B cell (primary cell): Measurements from ENCODE around the gene MFSD2A. TPM values are rescaled to one million over a fixed set of nuclear protein-coding genes. Genes with fewer than 3 reads are reported as not detected.

Source experiments
- ATAC-seq: fragments of 200-7000 bp; cut with Tn5 transposase; one replicate; pipeline ENCODE4 v1.10.0; 2021; ENCODE audit warnings: low read depth, mild to moderate bottlenecking, moderate number of reproducible peaks, moderate library complexity
- CTCF ChIA-PET: fragments of 350-600 bp; sonication (Branson Sonifier 250); formaldehyde crosslinking; loops from one replicate; lab custom pipeline; 2021; ENCODE audit warnings: antibody characterized with exemption, inconsistent platforms; lab: Charles Lee
- POLR2A ChIA-PET: fragments of 350-600 bp; sonication (Branson Sonifier 250); formaldehyde crosslinking; loops from one replicate; lab custom pipeline; 2021; ENCODE audit warnings: antibody characterized with exemption; lab: Charles Lee
- DNase-seq: peaks from one replicate; pipeline ENCODE4 v3.0.0; 2013
- H2AFZ ChIP-seq: 2 replicates; pipeline ENCODE4 v1.6.1; 2012; ENCODE audit warnings: mild to moderate bottlenecking, low read depth, low read length; ENCODE audit not compliant: insufficient read depth, poor library complexity, severe bottlenecking
- H3K27ac ChIP-seq, 2 donors: 1 replicate in 1 of 2; 2 replicates in 1 of 2; pipeline ENCODE4 v1.5.1; 2012 to 2013; ENCODE audit warnings: low read length in 2 of 2, mild to moderate bottlenecking in 2 of 2, moderate library complexity in 1 of 2
- H3K27me3 ChIP-seq, 4 experiments: fragments of 200-600 bp in 1 of 4; sonication (generic) in 1 of 4; replicated peaks in 1 of 4; 1 replicate in 2 of 4; 2 replicates in 2 of 4; pipeline versions ENCODE4 v1.6.1 to v1.7.0; 2013 to 2016; ENCODE audit warnings: low read length in 3 of 4, mild to moderate bottlenecking in 2 of 4, mixed read lengths in 1 of 4, moderate library complexity in 1 of 4; ENCODE audit not compliant: insufficient read depth in 4 of 4, control insufficient read depth in 3 of 4; ENCODE audit errors: control extremely low read depth in 1 of 4
- H3K36me3 ChIP-seq, 2 experiments: replicated peaks in 1 of 2; 1 replicate in 1 of 2; 2 replicates in 1 of 2; pipeline versions ENCODE4 v1.6.1 to v1.7.1; 2013; ENCODE audit warnings: low read length in 1 of 2; ENCODE audit not compliant: insufficient read depth in 2 of 2, control insufficient read depth in 1 of 2; ENCODE audit errors: control extremely low read depth in 1 of 2, extremely low read depth in 1 of 2
- H3K4me1 ChIP-seq, 2 donors: fragments of 200-600 bp in 1 of 2; sonication (generic) in 1 of 2; 1 replicate in 1 of 2; 2 replicates in 1 of 2; pipeline versions ENCODE4 v1.5.1 to v1.6.1; 2013 to 2017; ENCODE audit warnings: low read length in 2 of 2; ENCODE audit not compliant: control insufficient read depth in 2 of 2, insufficient read depth in 2 of 2
- H3K4me2 ChIP-seq: replicated peaks from 2 replicates; pipeline ENCODE3; 2012; ENCODE audit warnings: mild to moderate bottlenecking, low read depth, low read length; ENCODE audit not compliant: poor library complexity, severe bottlenecking
- H3K4me3 ChIP-seq, 5 experiments: fragments of 200-600 bp in 1 of 5; sonication (generic) in 1 of 5; 1 replicate in 3 of 5; 2 replicates in 2 of 5; pipeline versions ENCODE4 v1.5.1 to v1.7.0; 2011 to 2016; ENCODE audit warnings: low read length in 4 of 5, mild to moderate bottlenecking in 4 of 5, low read depth in 2 of 5, control low read depth in 1 of 5, moderate library complexity in 1 of 5; ENCODE audit not compliant: insufficient read depth in 1 of 5; ENCODE audit errors: control extremely low read depth in 1 of 5, extremely low read depth in 1 of 5
- H3K79me2 ChIP-seq: fragments of 200-600 bp; sonication (generic); one replicate; pipeline ENCODE4 v1.6.0; 2016; ENCODE audit warnings: low read length; ENCODE audit not compliant: control insufficient read depth, insufficient read depth
- H3K9ac ChIP-seq: fragments of 200-600 bp; sonication (generic); 2 replicates; pipeline ENCODE4 v1.6.1; 2017; ENCODE audit warnings: mild to moderate bottlenecking, low read length, moderate library complexity
- H3K9me3 ChIP-seq, 3 donors: one replicate each; pipeline versions ENCODE4 v1.6.1 to v1.7.1; 2013; ENCODE audit warnings: low read length in 2 of 3; ENCODE audit not compliant: control insufficient read depth in 2 of 3, insufficient read depth in 1 of 3; ENCODE audit errors: control extremely low read depth in 1 of 3
- H4K20me1 ChIP-seq: 2 replicates; pipeline ENCODE4 v1.6.0; 2012; ENCODE audit warnings: mild to moderate bottlenecking, low read length; ENCODE audit not compliant: insufficient read depth, control insufficient read depth, poor library complexity, severe bottlenecking
- H3K27ac Mint-ChIP-seq: one replicate; pipeline ENCODE4 v1.8.0; 2021; ENCODE audit warnings: mixed read lengths
- H3K27me3 Mint-ChIP-seq: one replicate; pipeline ENCODE4 v1.8.0; 2021; ENCODE audit warnings: mixed read lengths
- H3K4me1 Mint-ChIP-seq: one replicate; pipeline ENCODE4 v1.8.0; 2021; ENCODE audit warnings: mixed read lengths
- H3K4me3 Mint-ChIP-seq: one replicate; pipeline ENCODE4 v1.8.0; 2021; ENCODE audit warnings: mixed read lengths
- H3K9me3 Mint-ChIP-seq: one replicate; pipeline ENCODE4 v1.8.0; 2022; ENCODE audit warnings: mixed read lengths; ENCODE audit not compliant: insufficient read depth
- EZH2 ChIP-seq: IDR thresholded peaks from 2 replicates; pipeline ENCODE4 v1.6.1; 2012; ENCODE audit warnings: borderline replicate concordance, low read depth, mild to moderate bottlenecking, moderate library complexity, low read length; ENCODE audit not compliant: insufficient read depth, poor library complexity, severe bottlenecking
- WGBS: methylation state at CpG from one replicate; pipeline ENCODE4 v1.1.5; 2013; ENCODE audit warnings: missing lambda C conversion rate; ENCODE audit not compliant: insufficient coverage; 5-methylcytosine and 5-hydroxymethylcytosine counted together
- intact Hi-C: fragments of 100-400 bp; cut with micrococcal nuclease; formaldehyde crosslinking; loops from one replicate; pipeline ENCODE4 v1.10.0; 2022
- polyA plus RNA-seq: library from polyadenylated mRNA; depleted of rRNA; stranded (reverse); fragments of >200 nt; gene quantifications from 2 replicates; pipeline ENCODE4 v1.2.3, GENCODE V29; 2012
- total RNA-seq, 2 donors: library from RNA; stranded (reverse); fragments of 120-200 nt in 1 of 2; gene quantifications; 1 replicate in 1 of 2; 2 replicates in 1 of 2; pipeline versions ENCODE4 v1.2.3 to v1.2.4, GENCODE V29; 2013 to 2022
- TF ChIP-seq, protein P1 (sequence below): fragments of 200-600 bp; IDR thresholded peaks from one replicate; pipeline ENCODE4 v1.8.0; 2022; ENCODE audit warnings: antibody characterized with exemption, mild to moderate bottlenecking

Gene MFSD2A
- total and polyA plus RNA-seq, 2 donors (not counting 1 experiment from before 2014, with no cell fraction given): 1.8 to 3.9 TPM

DNA sequence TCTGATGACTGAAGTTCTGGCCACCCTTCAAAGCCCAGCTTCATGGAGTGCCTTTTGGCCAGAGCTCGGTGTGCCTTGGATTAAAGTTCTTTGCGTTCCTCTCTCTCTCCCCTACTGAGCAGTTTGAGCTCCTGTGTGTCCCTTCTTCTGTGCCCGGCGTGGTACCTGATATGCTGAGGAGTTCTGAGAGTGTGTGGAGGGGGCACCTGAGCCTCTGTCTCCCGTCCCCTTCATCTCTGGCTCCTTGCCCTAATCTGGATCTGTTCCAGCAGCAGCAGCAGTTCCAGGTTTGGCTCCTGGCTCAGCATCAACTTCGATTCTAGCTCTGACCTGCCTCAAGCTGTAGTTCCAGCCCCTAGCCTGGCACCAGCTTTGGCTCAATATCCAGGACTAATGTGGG lies 28.1 kb upstream of the MFSD2A start:
- no peaks in the 10 kb centered on the region for H3K9me3 ChIP-seq
- H3K4me1 Mint-ChIP-seq: no peaks in the 10 kb centered on the region
- H3K27me3 ChIP-seq: peaks cover 0 to under 1% (median 0%) of the 10 kb centered on the region in 4 experiments
- no peak for DNase-seq
- peak overlapping the region; percentile 30 for H2AFZ ChIP-seq
- TF ChIP-seq, protein P1, sequence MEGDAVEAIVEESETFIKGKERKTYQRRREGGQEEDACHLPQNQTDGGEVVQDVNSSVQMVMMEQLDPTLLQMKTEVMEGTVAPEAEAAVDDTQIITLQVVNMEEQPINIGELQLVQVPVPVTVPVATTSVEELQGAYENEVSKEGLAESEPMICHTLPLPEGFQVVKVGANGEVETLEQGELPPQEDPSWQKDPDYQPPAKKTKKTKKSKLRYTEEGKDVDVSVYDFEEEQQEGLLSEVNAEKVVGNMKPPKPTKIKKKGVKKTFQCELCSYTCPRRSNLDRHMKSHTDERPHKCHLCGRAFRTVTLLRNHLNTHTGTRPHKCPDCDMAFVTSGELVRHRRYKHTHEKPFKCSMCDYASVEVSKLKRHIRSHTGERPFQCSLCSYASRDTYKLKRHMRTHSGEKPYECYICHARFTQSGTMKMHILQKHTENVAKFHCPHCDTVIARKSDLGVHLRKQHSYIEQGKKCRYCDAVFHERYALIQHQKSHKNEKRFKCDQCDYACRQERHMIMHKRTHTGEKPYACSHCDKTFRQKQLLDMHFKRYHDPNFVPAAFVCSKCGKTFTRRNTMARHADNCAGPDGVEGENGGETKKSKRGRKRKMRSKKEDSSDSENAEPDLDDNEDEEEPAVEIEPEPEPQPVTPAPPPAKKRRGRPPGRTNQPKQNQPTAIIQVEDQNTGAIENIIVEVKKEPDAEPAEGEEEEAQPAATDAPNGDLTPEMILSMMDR: no peak
- TF ChIP-seq EZH2: no peak
- ATAC-seq: no peak
- no peak overlapping the region for H3K4me2 ChIP-seq
- 92% methylated on average over 5 of the region's 6 CpGs for WGBS
- no peaks in the 10 kb centered on the region for H3K9me3 Mint-ChIP-seq
- H3K27ac ChIP-seq: no peak overlapping the region
- peaks cover 6% of the 10 kb centered on the region for H3K27me3 Mint-ChIP-seq
- H3K9ac ChIP-seq: no peak overlapping the region
- POLR2A ChIA-PET: interaction anchor here (0.7 kb wide), 1 partner anchor 64 kb away, joined by 3 read pairs; no protein-coding TSS in a partner anchor
- CTCF ChIA-PET: interaction anchor here (1.6 to 13.5 kb wide), 2 partner anchors 48 to 105 kb away, joined by 6 to 334 read pairs; no protein-coding TSS in a partner anchor
- intact Hi-C loops: no loop called here
- H3K4me3 ChIP-seq: no peak overlapping the region
- H3K36me3 ChIP-seq: no peaks in the 10 kb centered on the region
- H3K4me3 Mint-ChIP-seq: no peak overlapping the region
- no peak overlapping the region for H3K27ac Mint-ChIP-seq
- H3K79me2 ChIP-seq: no peaks in the 10 kb centered on the region
- peaks cover 6 to 13% of the 10 kb centered on the region in 2 donors for H3K4me1 ChIP-seq
- H4K20me1 ChIP-seq: no peaks in the 10 kb centered on the region

DNA sequence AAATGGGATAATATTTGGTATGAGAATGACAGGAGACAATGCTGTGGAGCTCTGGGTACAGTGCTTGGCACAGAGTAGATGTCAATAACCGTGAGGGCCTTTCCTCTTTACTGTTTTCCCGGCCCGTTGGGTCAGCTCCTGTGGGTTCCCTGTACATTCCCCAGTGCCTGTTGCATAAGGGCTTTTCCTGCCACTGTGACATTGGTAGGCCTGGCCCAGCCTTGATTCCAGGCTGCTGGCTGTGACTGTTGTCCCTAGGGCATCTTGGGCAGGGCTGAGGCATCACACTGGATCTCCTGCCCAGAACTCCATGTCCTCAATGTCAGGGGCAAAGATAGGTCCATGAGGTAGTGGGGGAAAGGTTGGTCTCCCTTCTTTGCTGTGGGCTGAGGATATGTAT lies 27.4 kb upstream of the MFSD2A start:
- WGBS: 85% methylated on average over 3 of the region's 3 CpGs
- ATAC-seq (no peak), DNase-seq (no peak)
- Mint-ChIP-seq H3K4me1 (no peaks in the 10 kb centered on the region), H3K9me3 (no peaks in the 10 kb centered on the region), H3K4me3 (no peak overlapping the region), H3K27ac (no peak overlapping the region), H3K27me3 (peaks cover 3% of the 10 kb centered on the region)
- Histone ChIP-seq H3K27ac (no peak overlapping the region), H2AFZ (no peak overlapping the region), H3K9ac (no peak overlapping the region), H3K9me3 (no peaks in the 10 kb centered on the region), H3K79me2 (no peaks in the 10 kb centered on the region), H3K4me3 (no peak overlapping the region), H3K4me2 (no peak overlapping the region), H3K4me1 (peaks cover 6 to 13% of the 10 kb centered on the region in 2 donors), H3K36me3 (no peaks in the 10 kb centered on the region), H3K27me3 (peaks cover 0 to 4% (median 0%) of the 10 kb centered on the region in 4 experiments), H4K20me1 (no peaks in the 10 kb centered on the region)
- CTCF ChIA-PET: interaction anchor here (2.8 kb wide), 1 partner anchor 46 kb away, joined by 13 read pairs; no protein-coding TSS in a partner anchor
- POLR2A ChIA-PET: interaction anchor here (0.7 kb wide), 1 partner anchor 65 kb away, joined by 3 read pairs; no protein-coding TSS in a partner anchor
- intact Hi-C loops: no loop called here
- TF ChIP-seq, protein P1: no peak
- TF ChIP-seq EZH2: no peak
